HEK293 (cell line): ENCODE results near the gene HUS1B.
A peak's percentile ranks its signal among the peaks of the same experiment; 100 is the strongest.

Experiments used
- CTCF ChIA-PET: fragments of 350-600 bp; formaldehyde crosslinking; extraction: SDS; loops from one replicate; lab custom pipeline; 2021; ENCODE audit warnings: antibody characterized with exemption; lab: Yijun Ruan, JAX
- POLR2A ChIA-PET: fragments of 300-600 bp; formaldehyde crosslinking; extraction: SDS; loops from one replicate; lab custom pipeline; 2020; ENCODE audit warnings: antibody characterized with exemption, inconsistent platforms; lab: Yijun Ruan, JAX
- H3K27ac ChIP-seq: fragments of 200-500 bp; sonication (Bioruptor generic); 2 replicates; pipeline ENCODE4 v1.5.1; 2014; ENCODE audit warnings: low read depth, low read length, control low read depth, inconsistent platforms; ENCODE audit errors: extremely low read depth
- H3K36me3 ChIP-seq, 2 experiments: fragments of 200-500 bp in 1 of 2; sonication (Bioruptor generic) in 1 of 2; 1 replicate in 1 of 2; 2 replicates in 1 of 2; pipeline ENCODE4 v1.5.1; 2014 to 2017; ENCODE audit warnings: inconsistent platforms in 2 of 2, low read length in 2 of 2; ENCODE audit not compliant: control insufficient read depth in 2 of 2, insufficient read depth in 1 of 2
- H3K4me1 ChIP-seq: fragments of 200-500 bp; sonication (Bioruptor generic); 2 replicates; pipeline ENCODE4 v1.5.1; 2014; ENCODE audit warnings: mild to moderate bottlenecking, low read length, inconsistent platforms; ENCODE audit not compliant: control insufficient read depth, insufficient read depth
- H3K4me3 ChIP-seq: 2 replicates; pipeline ENCODE4 v1.5.1; 2011; ENCODE audit warnings: low read depth, mild to moderate bottlenecking, control low read depth, low read length, moderate library complexity
- H3K9me3 ChIP-seq: fragments of 200-500 bp; sonication (Bioruptor generic); 2 replicates; pipeline ENCODE4 v1.5.1; 2014; ENCODE audit warnings: low read depth, low read length, inconsistent platforms; ENCODE audit not compliant: control insufficient read depth, insufficient read depth
- BCL11A ChIP-seq: fragments of 450-650 bp; formaldehyde crosslinking; IDR thresholded peaks from 2 replicates; pipeline ENCODE4 v1.5.1; 2016; ENCODE audit warnings: low read depth, missing biosample characterization, missing genetic modification characterization
- BCL11B ChIP-seq: fragments of 450-650 bp; formaldehyde crosslinking; IDR thresholded peaks from 2 replicates; pipeline ENCODE4 v1.5.1; 2016; ENCODE audit warnings: low read depth, missing biosample characterization, missing genetic modification characterization
- INSM2 ChIP-seq: fragments of 450-650 bp; formaldehyde crosslinking; IDR thresholded peaks from 2 replicates; pipeline ENCODE4 v1.5.1; 2016; ENCODE audit warnings: missing biosample characterization, missing genetic modification characterization
- KLF1 ChIP-seq: fragments of 450-650 bp; formaldehyde crosslinking; IDR thresholded peaks from 2 replicates; pipeline ENCODE4 v1.5.1; 2016; ENCODE audit warnings: missing biosample characterization, missing genetic modification characterization
- PRDM1 ChIP-seq: fragments of 450-650 bp; formaldehyde crosslinking; IDR thresholded peaks from 2 replicates; pipeline ENCODE4; 2016; ENCODE audit warnings: missing biosample characterization, missing genetic modification characterization
- SALL2 ChIP-seq: fragments of 450-650 bp; formaldehyde crosslinking; IDR thresholded peaks from 2 replicates; pipeline ENCODE4 v1.5.0; 2017; ENCODE audit warnings: missing biosample characterization, mild to moderate bottlenecking, missing genetic modification characterization, borderline replicate concordance
- SETDB1 ChIP-seq: IDR thresholded peaks from one replicate; pipeline ENCODE4 v1.6.1; 2017; ENCODE audit warnings: mild to moderate bottlenecking, low read length, moderate library complexity, mixed read lengths; ENCODE audit not compliant: insufficient read length
- ZBTB11 ChIP-seq: fragments of 450-650 bp; formaldehyde crosslinking; conservative IDR thresholded peaks from 2 replicates; pipeline ENCODE4 v1.5.1; 2016; ENCODE audit warnings: low read depth, missing biosample characterization, missing genetic modification characterization
- ZNF174 ChIP-seq: fragments of 450-650 bp; formaldehyde crosslinking; IDR thresholded peaks from 2 replicates; pipeline ENCODE4 v1.5.0; 2017; ENCODE audit warnings: missing biosample characterization, mild to moderate bottlenecking, missing genetic modification characterization
- ZNF18 ChIP-seq: fragments of 450-650 bp; formaldehyde crosslinking; IDR thresholded peaks from 2 replicates; pipeline ENCODE4 v1.5.1; 2016; ENCODE audit warnings: missing biosample characterization, missing genetic modification characterization
- ZNF24 ChIP-seq: fragments of 450-650 bp; formaldehyde crosslinking; IDR thresholded peaks from 2 replicates; pipeline ENCODE4 v1.5.1; 2016; ENCODE audit warnings: missing biosample characterization, missing genetic modification characterization
- ZNF26 ChIP-seq: fragments of 450-650 bp; formaldehyde crosslinking; IDR thresholded peaks from 2 replicates; pipeline ENCODE4 v1.5.1; 2016; ENCODE audit warnings: missing biosample characterization, missing genetic modification characterization
- ZNF354C ChIP-seq: fragments of 450-650 bp; formaldehyde crosslinking; IDR thresholded peaks from 2 replicates; pipeline ENCODE4 v1.5.1; 2016; ENCODE audit warnings: missing biosample characterization, missing genetic modification characterization, low read depth, borderline replicate concordance
- ZNF433 ChIP-seq: fragments of 450-650 bp; formaldehyde crosslinking; IDR thresholded peaks from 2 replicates; pipeline ENCODE4 v1.5.1; 2016; ENCODE audit warnings: missing biosample characterization, missing genetic modification characterization, low read depth
- ZNF449 ChIP-seq: fragments of 450-650 bp; formaldehyde crosslinking; IDR thresholded peaks from 2 replicates; pipeline ENCODE4 v1.5.1; 2017; ENCODE audit warnings: missing biosample characterization, mild to moderate bottlenecking, missing genetic modification characterization, moderate library complexity
- ZNF518A ChIP-seq: fragments of 450-650 bp; formaldehyde crosslinking; conservative IDR thresholded peaks from 2 replicates; pipeline ENCODE4 v1.5.1; 2016; ENCODE audit warnings: low read depth, missing biosample characterization, missing genetic modification characterization
- ZNF623 ChIP-seq: fragments of 450-650 bp; formaldehyde crosslinking; IDR thresholded peaks from 2 replicates; pipeline ENCODE4 v1.5.1; 2016; ENCODE audit warnings: missing biosample characterization, missing genetic modification characterization
- ZNF626 ChIP-seq: fragments of 450-650 bp; sonication (Bioruptor Pico); formaldehyde crosslinking; IDR thresholded peaks from 2 replicates; pipeline ENCODE4 v1.5.1; 2018; ENCODE audit warnings: missing biosample characterization, missing genetic modification characterization, inconsistent platforms
- ZNF707 ChIP-seq: fragments of 450-650 bp; formaldehyde crosslinking; IDR thresholded peaks from 2 replicates; pipeline ENCODE4 v1.5.1; 2016; ENCODE audit warnings: missing biosample characterization, missing genetic modification characterization

HUS1B gene

GRCh38 chr6:686497-686896 lies 29.6 kb upstream of the HUS1B start (continued):
- peak; percentile 63 for TF ChIP-seq INSM2
- peak; percentile 92 for TF ChIP-seq BCL11A
- peak; percentile 50; the same call in 1 of the 2 replicates for TF ChIP-seq BCL11B
- TF ChIP-seq ZNF626 (tag by site-specific recombination): no peak
- TF ChIP-seq KLF1 (tag by site-specific recombination): no peak

GRCh38 chr6:684831-685636 lies 28.1 kb upstream of the HUS1B start:
- POLR2A ChIA-PET: interaction anchor here (1.6 to 2.0 kb wide), 2 partner anchors 8 to 16 kb away, joined by 4 to 30 read pairs; partner anchors contain the start of gene EXOC2
- TF ChIP-seq SALL2 (tag by site-specific recombination): no peak
- no peak for TF ChIP-seq ZNF433 (tag by site-specific recombination)
- no peak for TF ChIP-seq ZNF707 (tag by site-specific recombination)
- no peak for TF ChIP-seq ZNF623 (tag by site-specific recombination)
- TF ChIP-seq ZNF18: no peak
- TF ChIP-seq ZNF518A (tag by site-specific recombination): no peak
- TF ChIP-seq PRDM1 (tag by site-specific recombination): peak; percentile 33; the same call in 1 of the 2 replicates
- no peak for TF ChIP-seq ZNF174 (tag by site-specific recombination)
- no peak for TF ChIP-seq ZNF26
- TF ChIP-seq ZNF24: no peak
- TF ChIP-seq ZNF354C: no peak
- peak; percentile 94 for TF ChIP-seq ZNF449 (tag by site-specific recombination)
- TF ChIP-seq SETDB1: no peak
- TF ChIP-seq ZBTB11: no peak
- TF ChIP-seq KLF1 (tag by site-specific recombination): no peak

More at GRCh38 chr6:684831-685636, 28.1 kb upstream of the HUS1B start:
- H3K4me1 ChIP-seq: peaks cover 57% of the 10 kb centered on the region
- CTCF ChIA-PET: interaction anchor here (0.6 to 5.2 kb wide), 2 partner anchors 43 to 92 kb away, joined by 3 to 27 read pairs; no protein-coding TSS in a partner anchor
- H3K27ac ChIP-seq: peak overlapping the region; percentile 46; the same call in 1 of the 2 replicates
- H3K9me3 ChIP-seq: no peaks in the 10 kb centered on the region
- no peak overlapping the region for H3K4me3 ChIP-seq
- H3K36me3 ChIP-seq: peaks cover 0 to 10% of the 10 kb centered on the region in 2 experiments; a peak in 1 of 3 replicates
